HepG2 (cell line): Measurements from ENCODE around the gene RARS2. TPM values are rescaled to one million over a fixed set of nuclear protein-coding genes. Genes with fewer than 3 reads are reported as not detected.

Experiments used
- ATAC-seq: fragments of 200-7000 bp; cut with Tn5 transposase; 3 replicates; pipeline ENCODE4 v1.9.1; 2020; ENCODE audit warnings: mild to moderate bottlenecking, moderate library complexity
- BruUV-seq: library from RNA; stranded (reverse); fragments of 400-500 nt; replicated peaks from 2 replicates; lab custom pipeline; 2021; lab: Mats Ljungman, UMichigan
- CTCF ChIA-PET: fragments of 300-600 bp; formaldehyde crosslinking; extraction: SDS; loops from one replicate; lab custom pipeline; 2021; ENCODE audit warnings: low total read pairs, inconsistent platforms, low intra/inter-chr PET ratio; lab: Yijun Ruan, JAX
- POLR2A ChIA-PET: fragments of 350-600 bp; sonication (Branson Sonifier 250); formaldehyde crosslinking; loops from one replicate; lab custom pipeline; 2020; ENCODE audit warnings: antibody characterized with exemption, inconsistent platforms; lab: Yijun Ruan, JAX
- DNase-seq: peaks from one replicate; pipeline ENCODE4 v3.0.0-alpha.2; 2015; ENCODE audit warnings: low spot score
- FAIRE-seq: peaks from 3 replicates; lab custom pipeline; 2011; peaks lifted over from hg19 to GRCh38; lab: Jason Lieb, UNC
- H2AFZ ChIP-seq: one replicate; pipeline ENCODE4 v1.6.1; 2011; ENCODE audit warnings: low read length, inconsistent platforms
- H3K27ac ChIP-seq: fragments of 300-600 bp; 3 replicates; pipeline ENCODE4 v1.8.0; 2011; ENCODE audit warnings: mixed run types, mild to moderate bottlenecking, mixed read lengths, low read length, inconsistent platforms; ENCODE audit not compliant: insufficient read depth; ENCODE audit errors: extremely low read length
- H3K27me3 ChIP-seq, 2 experiments: fragments of 200-600 bp in 1 of 2; 2 replicates in 1 of 2; 3 replicates in 1 of 2; pipeline versions ENCODE4 v1.6.0 to v1.8.0; 2011; ENCODE audit warnings: low read length in 2 of 2, mild to moderate bottlenecking in 2 of 2, moderate library complexity in 2 of 2, inconsistent platforms in 1 of 2; ENCODE audit not compliant: insufficient read depth in 2 of 2, control insufficient read depth in 1 of 2
- H3K36me3 ChIP-seq, 2 experiments: fragments of 200-600 bp in 1 of 2; replicated peaks in 1 of 2; 2 replicates in 1 of 2; 3 replicates in 1 of 2; pipeline versions ENCODE4 v1.5.1 to v1.8.0; 2011; ENCODE audit warnings: low read length in 2 of 2, inconsistent platforms in 1 of 2; ENCODE audit not compliant: insufficient read depth in 2 of 2, control insufficient read depth in 1 of 2
- H3K4me1 ChIP-seq: 2 replicates; pipeline ENCODE4 v1.5.1; 2012; ENCODE audit warnings: low read length, inconsistent platforms; ENCODE audit not compliant: insufficient read depth
- H3K4me2 ChIP-seq: 2 replicates; pipeline ENCODE4 v1.6.0; 2011; ENCODE audit warnings: low read depth, low read length, inconsistent platforms
- H3K4me3 ChIP-seq, 3 experiments: fragments of 200-600 bp in 1 of 3; sonication (generic), shearing (Covaris generic) in 1 of 3; replicated peaks in 1 of 3; 2 replicates each; pipeline ENCODE4 v1.5.1; 2011 to 2016; ENCODE audit warnings: low read length in 3 of 3, inconsistent platforms in 2 of 3, low read depth in 2 of 3, mild to moderate bottlenecking in 2 of 3, control low read depth in 1 of 3, mixed read lengths in 1 of 3; ENCODE audit not compliant: insufficient read depth in 1 of 3
- H3K79me2 ChIP-seq: one replicate; pipeline ENCODE4 v1.6.1; 2011; ENCODE audit warnings: low read length, inconsistent platforms; ENCODE audit not compliant: insufficient read depth
- H3K9ac ChIP-seq: 2 replicates; pipeline ENCODE4 v1.6.0; 2011; ENCODE audit warnings: mild to moderate bottlenecking, low read depth, low read length, inconsistent platforms; ENCODE audit not compliant: insufficient read depth
- H3K9me3 ChIP-seq: 2 replicates; pipeline ENCODE4 v1.5.1; 2012; ENCODE audit warnings: mild to moderate bottlenecking, low read length
- H4K20me1 ChIP-seq: 2 replicates; pipeline ENCODE4 v1.6.0; 2011; ENCODE audit warnings: inconsistent platforms, mild to moderate bottlenecking, low read length, moderate library complexity; ENCODE audit not compliant: insufficient read depth
- CC2D1A ChIP-seq: sonication (generic); formaldehyde crosslinking; IDR thresholded peaks from 2 replicates; pipeline ENCODE4 v1.8.1; 2023; ENCODE audit warnings: mild to moderate bottlenecking, missing genetic modification reagents
- GATA4 ChIP-seq: sonication (generic); IDR thresholded peaks from 2 replicates; pipeline ENCODE4 v1.6.1; 2016; ENCODE audit warnings: antibody characterized with exemption, low read depth, borderline replicate concordance
- HOXA3 ChIP-seq: sonication (generic); formaldehyde crosslinking; IDR thresholded peaks from 2 replicates; pipeline ENCODE4 v1.5.0; 2020; ENCODE audit warnings: missing genetic modification reagents
- TFE3 ChIP-seq: IDR thresholded peaks from 2 replicates; pipeline ENCODE4 v1.6.1; 2016
- ZBTB20 ChIP-seq: sonication (generic); formaldehyde crosslinking; IDR thresholded peaks from 2 replicates; pipeline ENCODE4 v1.8.1; 2023; ENCODE audit warnings: missing genetic modification reagents, low read depth, mild to moderate bottlenecking, borderline replicate concordance
- ZGPAT ChIP-seq: IDR thresholded peaks from 2 replicates; pipeline ENCODE4 v1.6.1; 2016; ENCODE audit warnings: mild to moderate bottlenecking
- ZNF563 ChIP-seq: sonication (generic); formaldehyde crosslinking; IDR thresholded peaks from 2 replicates; pipeline ENCODE4 v1.8.0; 2022; ENCODE audit warnings: mild to moderate bottlenecking, moderate library complexity, missing genetic modification reagents
- WGBS: methylation state at CpG from one replicate; pipeline ENCODE4 v1.1.6; 2017; ENCODE audit warnings: low lambda C conversion rate; 5-methylcytosine and 5-hydroxymethylcytosine counted together
- in situ Hi-C: cut with HindIII; loops from 2 replicates; pipeline ENCODE4 v1.10.0; 2017; ENCODE audit warnings: low pct_unique_long_range_greater_than_20kb; ENCODE audit not compliant: extremely low pct_ligation_motif_present
- intact Hi-C: fragments of 100-400 bp; cut with micrococcal nuclease; formaldehyde crosslinking; loops from one replicate; pipeline ENCODE4 v1.10.0; 2022; ENCODE audit not compliant: unreplicated experiment
- polyA plus RNA-seq, 8 experiments: library from polyadenylated mRNA; depleted of rRNA in 3 of 8; stranded (reverse) in 7 of 8; unstranded in 1 of 8; fragments of >200 nt; fragmentation: Illumina TruSeq in 4 of 8; extraction: Trizol in 4 of 8; gene quantifications; 2 replicates each; pipeline versions ENCODE4 v1.2.1 to v1.2.3, GENCODE V29; 2011 to 2016; ENCODE audit warnings: low read depth in 4 of 8, missing spikeins in 1 of 8, mixed read lengths in 1 of 8; ENCODE audit not compliant: insufficient read depth in 1 of 8
- total RNA-seq, 5 experiments: library from RNA; depleted of rRNA; stranded (reverse); fragments of >200 nt; fragmentation: Illumina TruSeq; extraction: Trizol; gene quantifications; 2 replicates each; pipeline ENCODE4 v1.2.3, GENCODE V29; 2016; ENCODE audit warnings: low read depth in 1 of 5

RARS2 gene
- total and polyA plus RNA-seq, 2 of the 13 experiments (the other 11 are each of a cell fraction or from before 2014, with no cell fraction given), result 23.4 to 80.1 TPM

DNA sequence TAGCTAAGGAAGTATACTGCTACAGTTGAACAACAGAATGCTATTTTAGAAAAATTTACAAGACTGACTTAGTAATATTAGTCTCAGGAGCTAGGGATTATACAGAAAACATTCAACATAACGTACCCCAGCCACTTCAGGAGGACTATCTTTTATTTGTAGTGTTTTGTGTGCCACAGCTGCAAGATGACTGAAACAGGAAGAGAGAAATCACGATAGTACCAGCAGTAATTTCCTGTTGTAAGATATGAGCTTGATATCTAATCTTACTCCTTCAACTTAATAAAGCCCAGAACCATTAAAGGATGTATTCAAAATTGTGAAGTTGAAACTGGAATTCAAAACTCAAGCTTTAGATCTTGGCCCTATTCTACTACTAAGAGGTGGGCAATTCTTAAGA, 75.0 kb downstream of the RARS2 start:
- no peak for FAIRE-seq
- no peaks in the 10 kb centered on the region for H4K20me1 ChIP-seq
- ChIA-PET CTCF (no interaction called here), POLR2A (no interaction called here)
- intact Hi-C loops, result no loop called here
- in situ Hi-C loops, result no loop called here
- no peaks in the 10 kb centered on the region for H3K27me3 ChIP-seq
- H3K4me2 ChIP-seq, result no peak overlapping the region
- H3K9me3 ChIP-seq, result no peaks in the 10 kb centered on the region
- H3K4me3 ChIP-seq, result no peak overlapping the region
- TF ChIP-seq TFE3 (no peak), ZBTB20 (no peak), ZNF563 (no peak), CC2D1A (CRISPR knock-in tag) (no peak), HOXA3 (CRISPR knock-in tag) (no peak), GATA4 (no peak), ZGPAT (CRISPR knock-in tag) (no peak)
- TF ChIP-seq, all 625 proteins: peak for 0
- Histone ChIP-seq H3K4me1 (no peaks in the 10 kb centered on the region), H3K9ac (no peak overlapping the region), H3K36me3 (peaks cover 22 to 70% of the 10 kb centered on the region in 2 experiments), H3K79me2 (no peaks in the 10 kb centered on the region), H2AFZ (no peak overlapping the region), H3K27ac (no peak overlapping the region)
- no TSS peak for BruUV-seq
- DNase-seq (no peak), ATAC-seq (no peak)
- WGBS, result 95% methylated on average over 2 of the region's 2 CpGs
